ENCODE data around the gene AP2B1. TPM values are rescaled to one million over a fixed set of nuclear protein-coding genes. Genes with fewer than 3 reads are reported as not detected.

AP2B1 gene
- total RNA-seq, 1 experiment from 2014 or later, result 195 TPM

DNA sequence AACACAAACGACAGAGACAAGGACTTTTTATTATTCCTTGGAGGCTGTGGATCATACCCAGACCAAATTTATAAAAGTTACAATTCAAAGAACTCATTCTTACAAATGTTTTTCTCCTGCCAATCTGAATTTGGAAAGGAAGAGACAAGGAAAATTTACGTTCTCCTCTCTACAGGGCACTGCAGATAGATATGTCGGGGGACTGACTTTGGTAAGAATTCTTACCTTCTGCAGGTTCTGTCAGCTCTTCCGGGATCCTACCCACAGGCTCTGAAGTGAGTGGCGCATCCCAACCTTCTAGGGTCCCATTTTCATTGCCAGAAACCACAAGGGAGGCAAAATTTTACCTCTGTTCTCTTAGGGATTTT is 47.5 kb upstream of the AP2B1 start:
- TF ChIP-seq GTF2I (CRISPR knock-in tag; conservative IDR thresholded peaks at IDR 0.05), result no peak
- Mint-ChIP-seq H3K4me1 (no peaks in the 10 kb centered on the region), H3K27ac (no peak overlapping the region), H3K9me3 (no peaks in the 10 kb centered on the region), H3K27me3 (ENCODE audit: low read depth) (peaks cover 10% of the 10 kb centered on the region; the same call in 1 of the 2 replicates), H3K4me3 (no peak overlapping the region), H3K36me3 (no peaks in the 10 kb centered on the region)
- ChIA-PET POLR2A (no interaction called here), CTCF (interaction anchor here (0.5 to 3.9 kb wide), 47 partner anchors 8 to 529 kb away, joined by 3 to 54 read pairs (median 4); partner anchors contain the start of genes AP2B1, PEX12, SLFN5 and UNC45B)
- DNase-seq (ENCODE audit: low spot score) (no peak), ATAC-seq (peak; percentile 26; the same call in 1 of the 2 replicates)

DNA sequence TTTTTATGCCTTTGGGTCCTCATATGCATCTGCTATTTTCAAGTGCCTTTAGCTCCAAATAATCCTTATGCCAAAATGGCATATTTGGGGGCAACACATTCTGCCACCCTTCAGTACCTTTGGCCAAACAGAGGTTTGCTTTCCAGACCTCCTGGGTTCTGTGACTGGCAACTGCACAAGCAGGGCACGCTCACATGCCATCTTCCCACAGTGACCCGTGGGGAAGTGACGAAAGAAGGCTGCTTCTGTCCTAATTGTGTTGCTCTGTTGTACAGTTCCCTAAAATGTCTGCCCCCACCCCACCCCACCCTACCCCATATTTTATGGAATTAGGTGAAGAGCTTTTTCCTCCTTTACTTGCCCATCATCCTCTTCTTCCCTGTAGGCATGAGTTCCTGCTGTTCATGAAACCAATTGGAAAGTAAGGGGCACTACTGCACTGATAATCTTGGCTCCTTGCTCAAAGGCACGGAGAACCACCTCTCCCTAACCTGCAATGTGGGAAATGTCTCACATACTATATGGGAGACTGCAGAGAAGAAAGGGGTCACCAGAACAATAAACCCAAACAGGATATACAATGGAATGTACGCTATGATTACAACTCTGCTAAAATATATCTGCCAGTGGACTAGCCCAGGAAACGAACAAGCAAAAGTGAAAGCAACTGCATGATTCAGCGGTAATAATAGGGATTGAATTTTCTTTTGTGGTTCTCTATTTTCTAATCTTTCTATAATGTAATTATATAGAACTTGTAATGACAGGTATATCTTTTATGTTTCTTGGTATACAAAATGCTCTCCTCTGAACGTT is 46.3 kb upstream of the AP2B1 start:
- no peak for TF ChIP-seq SMAD4 (CRISPR knock-in tag; IDR thresholded peaks at IDR 0.05)
- TF ChIP-seq, protein P1, sequence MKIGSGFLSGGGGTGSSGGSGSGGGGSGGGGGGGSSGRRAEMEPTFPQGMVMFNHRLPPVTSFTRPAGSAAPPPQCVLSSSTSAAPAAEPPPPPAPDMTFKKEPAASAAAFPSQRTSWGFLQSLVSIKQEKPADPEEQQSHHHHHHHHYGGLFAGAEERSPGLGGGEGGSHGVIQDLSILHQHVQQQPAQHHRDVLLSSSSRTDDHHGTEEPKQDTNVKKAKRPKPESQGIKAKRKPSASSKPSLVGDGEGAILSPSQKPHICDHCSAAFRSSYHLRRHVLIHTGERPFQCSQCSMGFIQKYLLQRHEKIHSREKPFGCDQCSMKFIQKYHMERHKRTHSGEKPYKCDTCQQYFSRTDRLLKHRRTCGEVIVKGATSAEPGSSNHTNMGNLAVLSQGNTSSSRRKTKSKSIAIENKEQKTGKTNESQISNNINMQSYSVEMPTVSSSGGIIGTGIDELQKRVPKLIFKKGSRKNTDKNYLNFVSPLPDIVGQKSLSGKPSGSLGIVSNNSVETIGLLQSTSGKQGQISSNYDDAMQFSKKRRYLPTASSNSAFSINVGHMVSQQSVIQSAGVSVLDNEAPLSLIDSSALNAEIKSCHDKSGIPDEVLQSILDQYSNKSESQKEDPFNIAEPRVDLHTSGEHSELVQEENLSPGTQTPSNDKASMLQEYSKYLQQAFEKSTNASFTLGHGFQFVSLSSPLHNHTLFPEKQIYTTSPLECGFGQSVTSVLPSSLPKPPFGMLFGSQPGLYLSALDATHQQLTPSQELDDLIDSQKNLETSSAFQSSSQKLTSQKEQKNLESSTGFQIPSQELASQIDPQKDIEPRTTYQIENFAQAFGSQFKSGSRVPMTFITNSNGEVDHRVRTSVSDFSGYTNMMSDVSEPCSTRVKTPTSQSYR (CRISPR knock-in tag; IDR thresholded peaks at IDR 0.05), result no peak
- no peak for TF ChIP-seq ESRRA (CRISPR knock-in tag; IDR thresholded peaks at IDR 0.05; ENCODE audit: borderline replicate concordance)
- TF ChIP-seq, protein P2, sequence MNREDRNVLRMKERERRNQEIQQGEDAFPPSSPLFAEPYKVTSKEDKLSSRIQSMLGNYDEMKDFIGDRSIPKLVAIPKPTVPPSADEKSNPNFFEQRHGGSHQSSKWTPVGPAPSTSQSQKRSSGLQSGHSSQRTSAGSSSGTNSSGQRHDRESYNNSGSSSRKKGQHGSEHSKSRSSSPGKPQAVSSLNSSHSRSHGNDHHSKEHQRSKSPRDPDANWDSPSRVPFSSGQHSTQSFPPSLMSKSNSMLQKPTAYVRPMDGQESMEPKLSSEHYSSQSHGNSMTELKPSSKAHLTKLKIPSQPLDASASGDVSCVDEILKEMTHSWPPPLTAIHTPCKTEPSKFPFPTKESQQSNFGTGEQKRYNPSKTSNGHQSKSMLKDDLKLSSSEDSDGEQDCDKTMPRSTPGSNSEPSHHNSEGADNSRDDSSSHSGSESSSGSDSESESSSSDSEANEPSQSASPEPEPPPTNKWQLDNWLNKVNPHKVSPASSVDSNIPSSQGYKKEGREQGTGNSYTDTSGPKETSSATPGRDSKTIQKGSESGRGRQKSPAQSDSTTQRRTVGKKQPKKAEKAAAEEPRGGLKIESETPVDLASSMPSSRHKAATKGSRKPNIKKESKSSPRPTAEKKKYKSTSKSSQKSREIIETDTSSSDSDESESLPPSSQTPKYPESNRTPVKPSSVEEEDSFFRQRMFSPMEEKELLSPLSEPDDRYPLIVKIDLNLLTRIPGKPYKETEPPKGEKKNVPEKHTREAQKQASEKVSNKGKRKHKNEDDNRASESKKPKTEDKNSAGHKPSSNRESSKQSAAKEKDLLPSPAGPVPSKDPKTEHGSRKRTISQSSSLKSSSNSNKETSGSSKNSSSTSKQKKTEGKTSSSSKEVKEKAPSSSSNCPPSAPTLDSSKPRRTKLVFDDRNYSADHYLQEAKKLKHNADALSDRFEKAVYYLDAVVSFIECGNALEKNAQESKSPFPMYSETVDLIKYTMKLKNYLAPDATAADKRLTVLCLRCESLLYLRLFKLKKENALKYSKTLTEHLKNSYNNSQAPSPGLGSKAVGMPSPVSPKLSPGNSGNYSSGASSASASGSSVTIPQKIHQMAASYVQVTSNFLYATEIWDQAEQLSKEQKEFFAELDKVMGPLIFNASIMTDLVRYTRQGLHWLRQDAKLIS (CRISPR knock-in tag; IDR thresholded peaks at IDR 0.05; ENCODE audit: borderline replicate concordance), result no peak
- no peak for TF ChIP-seq SOX15 (CRISPR knock-in tag; IDR thresholded peaks at IDR 0.05)
- no peak for TF ChIP-seq FOXP1 (CRISPR knock-in tag; IDR thresholded peaks at IDR 0.05; ENCODE audit: borderline replicate concordance)
- no peak for TF ChIP-seq ZNF138 (CRISPR knock-in tag; conservative IDR thresholded peaks at IDR 0.05)
- no peak for TF ChIP-seq ZNF671 (CRISPR knock-in tag; IDR thresholded peaks at IDR 0.05)
- TF ChIP-seq ZNF396 (CRISPR knock-in tag; IDR thresholded peaks at IDR 0.05; ENCODE audit: borderline replicate concordance), result no peak
- TF ChIP-seq, protein P3, sequence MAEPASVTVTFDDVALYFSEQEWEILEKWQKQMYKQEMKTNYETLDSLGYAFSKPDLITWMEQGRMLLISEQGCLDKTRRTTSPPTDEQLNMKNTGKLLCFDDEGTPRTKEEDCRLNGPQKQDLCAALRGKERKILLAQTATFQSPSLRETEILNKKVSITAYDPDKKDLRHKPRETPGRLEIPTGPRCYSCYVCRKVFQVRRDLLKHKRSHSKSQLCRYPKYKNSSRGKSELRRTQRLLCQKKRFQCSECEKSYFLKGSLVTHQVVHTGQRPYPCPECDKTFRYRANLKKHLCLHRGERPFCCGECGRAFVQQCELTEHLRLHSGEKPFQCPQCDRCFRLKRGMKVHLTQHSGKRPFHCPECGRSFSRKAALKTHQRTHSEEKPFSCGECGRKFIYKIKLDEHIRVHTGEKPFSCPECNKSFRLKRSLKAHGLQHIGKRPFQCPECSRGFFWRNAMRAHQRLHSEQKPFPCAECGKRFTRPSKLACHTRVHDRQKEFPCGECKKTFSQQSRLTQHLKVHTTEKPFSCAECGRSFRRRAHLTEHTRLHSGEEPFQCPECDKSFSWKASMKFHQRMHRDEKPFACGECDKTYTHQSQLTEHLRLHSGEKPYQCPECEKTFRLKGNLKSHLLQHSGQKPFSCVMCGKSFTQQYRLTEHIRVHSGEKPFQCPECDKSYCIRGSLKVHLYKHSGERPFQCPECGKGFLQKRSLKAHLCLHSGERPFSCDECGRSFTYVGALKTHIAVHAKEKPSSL (CRISPR knock-in tag; conservative IDR thresholded peaks at IDR 0.05), result no peak
- TF ChIP-seq MYBL2 (CRISPR knock-in tag; IDR thresholded peaks at IDR 0.05), result no peak
- Mint-ChIP-seq H3K27me3 (ENCODE audit: low read depth) (peaks cover 14% of the 10 kb centered on the region), H3K4me1 (no peaks in the 10 kb centered on the region), H3K36me3 (no peaks in the 10 kb centered on the region), H3K9me3 (no peaks in the 10 kb centered on the region), H3K4me3 (no peak overlapping the region), H3K27ac (no peak overlapping the region)
- ChIA-PET POLR2A (no interaction called here), CTCF (interaction anchor here (1.2 kb wide), 1 partner anchor 102 kb away, joined by 3 read pairs; no protein-coding TSS in a partner anchor)
- ATAC-seq (no peak), DNase-seq (ENCODE audit: low spot score) (no peak)

DNA sequence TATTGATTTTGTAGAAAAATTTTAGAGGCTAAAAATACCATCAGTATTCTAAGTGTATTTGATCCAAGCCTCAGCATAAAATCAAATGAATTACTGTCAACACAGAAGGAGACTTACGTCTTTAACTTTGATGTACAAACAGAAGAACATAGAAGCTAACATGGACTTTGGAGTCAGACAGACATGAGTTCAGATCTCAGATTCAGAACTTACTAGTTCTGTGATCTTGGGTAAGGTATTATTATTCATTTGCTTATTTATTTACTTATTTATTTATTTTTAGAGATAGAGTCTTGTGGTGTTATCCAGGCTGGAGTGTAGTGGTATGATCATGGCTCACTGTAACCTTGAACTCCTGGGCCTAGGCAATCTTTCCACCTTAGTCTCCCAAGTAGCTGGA is 45.7 kb upstream of the AP2B1 start:
- DNase-seq (ENCODE audit: low spot score), result no peak
- POLR2A ChIA-PET, result no interaction called here
- H3K4me3 Mint-ChIP-seq, result no peak overlapping the region
- no peaks in the 10 kb centered on the region for H3K4me1 Mint-ChIP-seq
- no peaks in the 10 kb centered on the region for H3K9me3 Mint-ChIP-seq
- ATAC-seq, result no peak
- H3K36me3 Mint-ChIP-seq, result no peaks in the 10 kb centered on the region
- peaks cover 16% of the 10 kb centered on the region for H3K27me3 Mint-ChIP-seq (ENCODE audit: low read depth)
- CTCF ChIA-PET, result no interaction called here
- no peak overlapping the region for H3K27ac Mint-ChIP-seq
- TF ChIP-seq ELF4 (CRISPR knock-in tag; IDR thresholded peaks at IDR 0.05; ENCODE audit: low read depth) (no peak), CREM (CRISPR knock-in tag; IDR thresholded peaks at IDR 0.05) (no peak), SOX15 (CRISPR knock-in tag; IDR thresholded peaks at IDR 0.05) (no peak), OVOL2 (CRISPR knock-in tag; IDR thresholded peaks at IDR 0.05; ENCODE audit: borderline replicate concordance) (no peak)
- TF ChIP-seq, protein P4, sequence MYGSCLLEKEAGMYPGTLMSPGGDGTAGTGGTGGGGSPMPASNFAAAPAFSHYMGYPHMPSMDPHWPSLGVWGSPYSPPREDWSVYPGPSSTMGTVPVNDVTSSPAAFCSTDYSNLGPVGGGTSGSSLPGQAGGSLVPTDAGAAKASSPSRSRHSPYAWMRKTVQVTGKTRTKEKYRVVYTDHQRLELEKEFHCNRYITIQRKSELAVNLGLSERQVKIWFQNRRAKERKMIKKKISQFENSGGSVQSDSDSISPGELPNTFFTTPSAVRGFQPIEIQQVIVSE (CRISPR knock-in tag; IDR thresholded peaks at IDR 0.05; ENCODE audit: borderline replicate concordance), result no peak
- TF ChIP-seq, protein P5, sequence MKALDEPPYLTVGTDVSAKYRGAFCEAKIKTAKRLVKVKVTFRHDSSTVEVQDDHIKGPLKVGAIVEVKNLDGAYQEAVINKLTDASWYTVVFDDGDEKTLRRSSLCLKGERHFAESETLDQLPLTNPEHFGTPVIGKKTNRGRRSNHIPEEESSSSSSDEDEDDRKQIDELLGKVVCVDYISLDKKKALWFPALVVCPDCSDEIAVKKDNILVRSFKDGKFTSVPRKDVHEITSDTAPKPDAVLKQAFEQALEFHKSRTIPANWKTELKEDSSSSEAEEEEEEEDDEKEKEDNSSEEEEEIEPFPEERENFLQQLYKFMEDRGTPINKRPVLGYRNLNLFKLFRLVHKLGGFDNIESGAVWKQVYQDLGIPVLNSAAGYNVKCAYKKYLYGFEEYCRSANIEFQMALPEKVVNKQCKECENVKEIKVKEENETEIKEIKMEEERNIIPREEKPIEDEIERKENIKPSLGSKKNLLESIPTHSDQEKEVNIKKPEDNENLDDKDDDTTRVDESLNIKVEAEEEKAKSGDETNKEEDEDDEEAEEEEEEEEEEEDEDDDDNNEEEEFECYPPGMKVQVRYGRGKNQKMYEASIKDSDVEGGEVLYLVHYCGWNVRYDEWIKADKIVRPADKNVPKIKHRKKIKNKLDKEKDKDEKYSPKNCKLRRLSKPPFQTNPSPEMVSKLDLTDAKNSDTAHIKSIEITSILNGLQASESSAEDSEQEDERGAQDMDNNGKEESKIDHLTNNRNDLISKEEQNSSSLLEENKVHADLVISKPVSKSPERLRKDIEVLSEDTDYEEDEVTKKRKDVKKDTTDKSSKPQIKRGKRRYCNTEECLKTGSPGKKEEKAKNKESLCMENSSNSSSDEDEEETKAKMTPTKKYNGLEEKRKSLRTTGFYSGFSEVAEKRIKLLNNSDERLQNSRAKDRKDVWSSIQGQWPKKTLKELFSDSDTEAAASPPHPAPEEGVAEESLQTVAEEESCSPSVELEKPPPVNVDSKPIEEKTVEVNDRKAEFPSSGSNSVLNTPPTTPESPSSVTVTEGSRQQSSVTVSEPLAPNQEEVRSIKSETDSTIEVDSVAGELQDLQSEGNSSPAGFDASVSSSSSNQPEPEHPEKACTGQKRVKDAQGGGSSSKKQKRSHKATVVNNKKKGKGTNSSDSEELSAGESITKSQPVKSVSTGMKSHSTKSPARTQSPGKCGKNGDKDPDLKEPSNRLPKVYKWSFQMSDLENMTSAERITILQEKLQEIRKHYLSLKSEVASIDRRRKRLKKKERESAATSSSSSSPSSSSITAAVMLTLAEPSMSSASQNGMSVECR (CRISPR knock-in tag; IDR thresholded peaks at IDR 0.05; ENCODE audit: borderline replicate concordance), result no peak
